Natural killer cell (primary cell): ENCODE results near the gene EPHB4. TPM values are rescaled to one million over a fixed set of nuclear protein-coding genes. Genes with fewer than 3 reads are reported as not detected.

Experiments
- ATAC-seq, 3 donors: fragments of 150-1000 bp in 2 of 3; fragments of 200-7000 bp in 1 of 3; cut with Tn5 transposase; 1 replicate in 1 of 3; 2 replicates in 2 of 3; pipeline ENCODE4 v1.10.0; 2021; ENCODE audit warnings: mild to moderate bottlenecking in 2 of 3, moderate library complexity in 2 of 3
- DNase-seq, 2 donors: peaks; one replicate each; pipeline versions ENCODE4 v3.0.0 to v3.0.0-alpha.2; 2013 to 2021; ENCODE audit warnings: mixed read lengths in 1 of 2
- H3K27ac ChIP-seq: one replicate; pipeline ENCODE4 v1.5.1; 2013; ENCODE audit warnings: mild to moderate bottlenecking, low read length
- H3K27me3 ChIP-seq: one replicate; pipeline ENCODE4 v1.6.1; 2013; ENCODE audit warnings: low read length; ENCODE audit not compliant: control insufficient read depth, insufficient read depth
- H3K36me3 ChIP-seq: one replicate; pipeline ENCODE4 v1.6.1; 2013; ENCODE audit warnings: low read length; ENCODE audit not compliant: control insufficient read depth, insufficient read depth
- H3K4me1 ChIP-seq: one replicate; pipeline ENCODE4 v1.6.1; 2013; ENCODE audit warnings: low read length; ENCODE audit not compliant: control insufficient read depth, insufficient read depth
- H3K4me3 ChIP-seq: one replicate; pipeline ENCODE4 v1.5.1; 2013; ENCODE audit warnings: low read length
- H3K9me3 ChIP-seq: one replicate; pipeline ENCODE4 v1.6.1; 2013; ENCODE audit warnings: low read length; ENCODE audit not compliant: control insufficient read depth, insufficient read depth
- H3K27ac Mint-ChIP-seq, 2 donors: one replicate each; pipeline ENCODE4 v1.8.0; 2022; ENCODE audit warnings: mild to moderate bottlenecking in 2 of 2, mixed read lengths in 2 of 2, moderate library complexity in 1 of 2
- H3K27me3 Mint-ChIP-seq, 2 donors: one replicate each; pipeline ENCODE4 v1.8.0; 2022; ENCODE audit warnings: low read depth in 2 of 2, mixed read lengths in 2 of 2
- H3K36me3 Mint-ChIP-seq: one replicate; pipeline ENCODE4 v1.8.0; 2022; ENCODE audit warnings: mixed read lengths
- H3K4me1 Mint-ChIP-seq, 2 donors: one replicate each; pipeline ENCODE4 v1.8.0; 2022; ENCODE audit warnings: mixed read lengths in 2 of 2
- H3K4me3 Mint-ChIP-seq: one replicate; pipeline ENCODE4 v1.8.0; 2022; ENCODE audit warnings: mild to moderate bottlenecking, moderate library complexity, mixed read lengths
- H3K9me3 Mint-ChIP-seq, 2 donors: one replicate each; pipeline ENCODE4 v1.8.0; 2022; ENCODE audit warnings: mixed read lengths in 2 of 2
- WGBS: methylation state at CpG from one replicate; pipeline ENCODE4 v1.1.7; 2013; ENCODE audit warnings: missing lambda C conversion rate; ENCODE audit not compliant: insufficient coverage; 5-methylcytosine and 5-hydroxymethylcytosine counted together
- intact Hi-C: fragments of 100-400 bp; cut with micrococcal nuclease; formaldehyde crosslinking; loops from one replicate; pipeline ENCODE4 v1.14.2; 2022
- total RNA-seq, 4 donors: library from RNA; stranded (reverse); fragments of 120-200 nt in 1 of 4; gene quantifications; one replicate each; pipeline versions ENCODE4 v1.2.3 to v1.2.4, GENCODE V29; 2013 to 2022
- TF ChIP-seq, protein P1 (sequence below): fragments of 200-600 bp; IDR thresholded peaks from one replicate; pipeline ENCODE4 v1.8.0; 2022; ENCODE audit warnings: antibody characterized with exemption

EPHB4 gene
- total RNA-seq, 3 donors from 2014 or later (not counting 1 experiment from before 2014, with no cell fraction given): 0.66 to 1.5 (median 0.88) TPM

DNA sequence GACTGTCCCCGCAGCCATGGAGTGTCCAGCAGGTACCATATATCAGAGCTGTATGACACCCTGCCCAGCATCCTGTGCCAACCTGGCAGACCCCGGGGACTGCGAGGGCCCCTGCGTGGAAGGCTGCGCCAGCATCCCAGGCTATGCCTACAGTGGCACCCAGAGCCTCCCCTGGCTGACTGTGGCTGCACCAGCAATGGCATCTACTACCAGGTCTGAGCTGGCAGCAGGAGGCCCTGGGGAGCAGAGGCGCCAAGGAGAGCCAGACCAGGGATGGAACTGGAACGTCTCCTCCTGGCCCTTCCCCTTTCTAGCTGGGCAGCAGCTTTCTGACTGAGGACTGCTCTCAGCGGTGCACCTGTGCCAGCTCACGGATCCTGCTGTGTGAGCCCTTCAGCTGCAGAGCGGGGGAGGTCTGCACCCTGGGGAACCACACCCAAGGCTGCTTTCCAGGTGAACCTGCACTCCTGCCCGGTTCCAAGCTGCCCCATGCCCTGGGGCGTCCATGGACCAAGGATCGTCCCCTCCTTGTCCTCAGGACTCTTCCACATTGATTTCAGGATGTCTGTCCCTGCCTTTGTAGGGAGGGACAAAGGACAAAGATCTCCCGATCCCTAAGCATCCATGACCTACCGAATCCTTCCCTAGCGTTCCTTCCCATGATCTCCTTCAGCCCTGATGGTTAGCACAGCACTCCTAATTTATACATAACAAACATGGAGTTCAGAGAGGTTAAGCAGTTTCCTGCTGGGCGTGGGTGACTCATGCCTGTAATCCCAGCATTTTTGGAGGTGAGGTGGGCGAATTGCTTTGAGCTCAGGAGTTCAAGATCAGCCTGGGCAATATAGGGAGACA lies 33.3 kb downstream of the EPHB4 start:
- TF ChIP-seq, protein P1, sequence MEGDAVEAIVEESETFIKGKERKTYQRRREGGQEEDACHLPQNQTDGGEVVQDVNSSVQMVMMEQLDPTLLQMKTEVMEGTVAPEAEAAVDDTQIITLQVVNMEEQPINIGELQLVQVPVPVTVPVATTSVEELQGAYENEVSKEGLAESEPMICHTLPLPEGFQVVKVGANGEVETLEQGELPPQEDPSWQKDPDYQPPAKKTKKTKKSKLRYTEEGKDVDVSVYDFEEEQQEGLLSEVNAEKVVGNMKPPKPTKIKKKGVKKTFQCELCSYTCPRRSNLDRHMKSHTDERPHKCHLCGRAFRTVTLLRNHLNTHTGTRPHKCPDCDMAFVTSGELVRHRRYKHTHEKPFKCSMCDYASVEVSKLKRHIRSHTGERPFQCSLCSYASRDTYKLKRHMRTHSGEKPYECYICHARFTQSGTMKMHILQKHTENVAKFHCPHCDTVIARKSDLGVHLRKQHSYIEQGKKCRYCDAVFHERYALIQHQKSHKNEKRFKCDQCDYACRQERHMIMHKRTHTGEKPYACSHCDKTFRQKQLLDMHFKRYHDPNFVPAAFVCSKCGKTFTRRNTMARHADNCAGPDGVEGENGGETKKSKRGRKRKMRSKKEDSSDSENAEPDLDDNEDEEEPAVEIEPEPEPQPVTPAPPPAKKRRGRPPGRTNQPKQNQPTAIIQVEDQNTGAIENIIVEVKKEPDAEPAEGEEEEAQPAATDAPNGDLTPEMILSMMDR: no peak
- H3K4me3 Mint-ChIP-seq: no peak overlapping the region
- no peak overlapping the region for H3K27ac Mint-ChIP-seq
- H3K27me3 Mint-ChIP-seq: peaks cover 0 to 7% of the 10 kb centered on the region in 2 donors
- H3K36me3 Mint-ChIP-seq: no peaks in the 10 kb centered on the region
- DNase-seq: no peak
- no peaks in the 10 kb centered on the region for H3K27me3 ChIP-seq
- WGBS: 83% methylated on average over 18 of the region's 18 CpGs
- no peaks in the 10 kb centered on the region for H3K9me3 Mint-ChIP-seq
- H3K9me3 ChIP-seq: no peaks in the 10 kb centered on the region
- H3K4me3 ChIP-seq: no peak overlapping the region
- no peaks in the 10 kb centered on the region for H3K4me1 ChIP-seq
- no peak for ATAC-seq
- H3K27ac ChIP-seq: no peak overlapping the region
- no peaks in the 10 kb centered on the region for H3K4me1 Mint-ChIP-seq
- H3K36me3 ChIP-seq: no peaks in the 10 kb centered on the region
- intact Hi-C loops: no loop called here

DNA sequence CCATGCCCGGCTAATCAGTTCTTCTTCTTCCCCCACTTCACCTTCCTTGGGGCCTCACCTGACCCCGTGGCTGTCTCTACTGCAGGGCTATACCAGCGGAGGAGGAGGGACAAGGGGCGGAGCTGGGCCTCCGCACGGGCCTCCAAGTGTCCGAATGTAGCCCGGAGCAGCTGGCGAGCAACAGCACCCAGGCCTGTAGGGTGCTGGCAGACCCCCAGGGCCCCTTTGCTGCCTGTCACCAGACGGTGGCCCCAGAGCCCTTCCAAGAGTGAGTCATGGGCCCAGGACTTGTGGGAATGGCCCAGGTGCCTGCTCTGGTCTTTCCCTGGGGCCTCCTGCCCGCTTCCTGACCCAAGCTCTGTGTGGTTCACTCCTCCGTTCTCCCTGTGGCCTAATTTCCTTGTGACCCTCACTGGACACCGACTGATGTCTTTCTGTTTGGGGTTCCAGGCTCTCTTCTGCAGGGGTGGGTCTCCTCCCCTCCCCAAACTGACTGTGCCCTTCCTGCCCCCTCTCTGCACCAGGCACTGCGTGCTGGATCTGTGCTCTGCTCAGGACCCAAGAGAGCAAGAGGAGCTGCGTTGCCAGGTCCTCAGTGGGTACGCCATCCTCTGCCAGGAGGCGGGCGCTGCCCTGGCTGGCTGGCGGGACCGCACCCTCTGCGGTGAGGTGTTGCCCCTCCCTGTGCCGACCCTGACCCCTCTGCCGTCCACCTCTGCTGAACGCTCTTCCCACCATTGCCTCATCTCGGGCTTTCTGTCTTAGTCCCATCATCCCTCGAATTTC lies 35.2 kb downstream of the EPHB4 start:
- Mint-ChIP-seq H3K36me3 (no peaks in the 10 kb centered on the region), H3K4me1 (no peaks in the 10 kb centered on the region), H3K9me3 (no peaks in the 10 kb centered on the region), H3K4me3 (no peak overlapping the region), H3K27ac (no peak overlapping the region), H3K27me3 (peaks cover 0 to 7% of the 10 kb centered on the region in 2 donors)
- Histone ChIP-seq H3K36me3 (no peaks in the 10 kb centered on the region), H3K4me3 (no peak overlapping the region), H3K9me3 (no peaks in the 10 kb centered on the region), H3K4me1 (no peaks in the 10 kb centered on the region), H3K27me3 (no peaks in the 10 kb centered on the region), H3K27ac (no peak overlapping the region)
- TF ChIP-seq, protein P1: no peak
- intact Hi-C loops: no loop called here
- ATAC-seq (no peak), DNase-seq (no peak)
- 86% methylated on average over 26 of the region's 26 CpGs for WGBS

DNA sequence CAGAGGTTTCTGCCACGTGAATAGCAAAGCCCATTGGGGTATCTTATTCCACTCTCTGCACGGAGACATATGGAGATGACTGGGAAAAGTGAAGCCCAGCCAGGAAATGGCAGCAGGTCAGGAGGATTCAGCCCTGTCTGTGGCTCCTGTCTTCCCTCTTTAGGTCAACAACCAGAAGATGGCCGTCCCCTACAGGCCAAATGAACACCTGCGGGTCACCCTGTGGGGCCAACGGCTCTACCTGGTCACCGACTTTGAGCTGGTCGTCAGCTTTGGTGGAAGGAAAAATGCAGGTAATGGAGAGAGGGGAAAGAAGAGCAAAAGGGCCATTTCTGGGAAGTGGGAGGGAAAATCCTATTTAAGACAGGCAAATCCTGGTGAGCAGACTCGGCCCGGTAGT lies 38.3 kb downstream of the EPHB4 start:
- Histone ChIP-seq H3K36me3 (no peaks in the 10 kb centered on the region), H3K4me3 (no peak overlapping the region), H3K27ac (no peak overlapping the region), H3K27me3 (no peaks in the 10 kb centered on the region), H3K9me3 (no peaks in the 10 kb centered on the region), H3K4me1 (no peaks in the 10 kb centered on the region)
- ATAC-seq (no peak), DNase-seq (no peak)
- Mint-ChIP-seq H3K27ac (no peak overlapping the region), H3K36me3 (no peaks in the 10 kb centered on the region), H3K4me1 (peaks cover 5 to 7% of the 10 kb centered on the region in 2 donors), H3K9me3 (no peaks in the 10 kb centered on the region), H3K4me3 (no peak overlapping the region), H3K27me3 (peaks cover 6 to 11% of the 10 kb centered on the region in 2 donors)
- TF ChIP-seq, protein P1: no peak
- WGBS: 89% methylated on average over 9 of the region's 9 CpGs
- intact Hi-C loops: no loop called here
